ENCODE measurements around the gene SLC35A2.

Gene SLC35A2

DNA sequence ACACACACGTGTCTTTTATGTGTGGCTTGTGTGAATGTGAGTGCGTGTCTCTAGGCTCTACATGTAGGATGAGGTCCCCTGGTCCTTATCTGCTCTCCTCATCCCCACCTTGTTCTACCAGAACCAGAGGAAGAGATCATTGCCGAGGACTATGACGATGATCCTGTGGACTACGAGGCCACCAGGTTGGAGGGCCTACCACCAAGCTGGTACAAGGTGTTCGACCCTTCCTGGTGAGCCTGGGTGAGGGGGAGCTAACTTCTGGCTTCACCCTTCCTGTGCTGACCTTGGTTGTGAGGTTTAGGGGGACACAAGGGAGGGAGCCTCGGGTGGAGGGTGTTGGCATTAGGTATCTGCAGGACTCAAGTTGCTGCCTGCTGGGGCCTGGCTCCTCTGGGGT, 10.4 kb downstream of the SLC35A2 start:
- no peak for DNase-seq (ENCODE audit: extremely low read depth, low read depth)
- TF ChIP-seq, protein P1, sequence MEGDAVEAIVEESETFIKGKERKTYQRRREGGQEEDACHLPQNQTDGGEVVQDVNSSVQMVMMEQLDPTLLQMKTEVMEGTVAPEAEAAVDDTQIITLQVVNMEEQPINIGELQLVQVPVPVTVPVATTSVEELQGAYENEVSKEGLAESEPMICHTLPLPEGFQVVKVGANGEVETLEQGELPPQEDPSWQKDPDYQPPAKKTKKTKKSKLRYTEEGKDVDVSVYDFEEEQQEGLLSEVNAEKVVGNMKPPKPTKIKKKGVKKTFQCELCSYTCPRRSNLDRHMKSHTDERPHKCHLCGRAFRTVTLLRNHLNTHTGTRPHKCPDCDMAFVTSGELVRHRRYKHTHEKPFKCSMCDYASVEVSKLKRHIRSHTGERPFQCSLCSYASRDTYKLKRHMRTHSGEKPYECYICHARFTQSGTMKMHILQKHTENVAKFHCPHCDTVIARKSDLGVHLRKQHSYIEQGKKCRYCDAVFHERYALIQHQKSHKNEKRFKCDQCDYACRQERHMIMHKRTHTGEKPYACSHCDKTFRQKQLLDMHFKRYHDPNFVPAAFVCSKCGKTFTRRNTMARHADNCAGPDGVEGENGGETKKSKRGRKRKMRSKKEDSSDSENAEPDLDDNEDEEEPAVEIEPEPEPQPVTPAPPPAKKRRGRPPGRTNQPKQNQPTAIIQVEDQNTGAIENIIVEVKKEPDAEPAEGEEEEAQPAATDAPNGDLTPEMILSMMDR (IDR thresholded peaks at IDR 0.05; ENCODE audit: low read depth, low read length): no peak

DNA sequence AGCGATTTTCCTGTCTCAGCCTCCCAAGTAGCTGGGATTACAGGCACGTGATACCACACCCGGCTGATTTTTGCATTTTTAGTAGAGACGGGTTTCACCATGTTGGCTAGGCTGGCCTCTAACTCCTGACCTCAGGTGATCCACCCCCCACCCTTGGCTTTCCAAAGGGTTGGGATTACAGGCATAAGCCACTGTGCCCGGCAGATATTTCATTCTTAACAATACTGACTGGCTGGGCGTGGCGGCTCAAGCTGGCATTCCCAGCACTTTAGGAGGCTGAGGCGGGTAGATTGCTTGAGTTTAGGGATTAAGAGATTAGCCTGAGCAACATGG, 12.4 kb downstream of the SLC35A2 start:
- TF ChIP-seq, protein P1 (IDR thresholded peaks at IDR 0.05; ENCODE audit: low read depth, low read length): no peak
- no peak for DNase-seq (ENCODE audit: extremely low read depth, low read depth)

DNA sequence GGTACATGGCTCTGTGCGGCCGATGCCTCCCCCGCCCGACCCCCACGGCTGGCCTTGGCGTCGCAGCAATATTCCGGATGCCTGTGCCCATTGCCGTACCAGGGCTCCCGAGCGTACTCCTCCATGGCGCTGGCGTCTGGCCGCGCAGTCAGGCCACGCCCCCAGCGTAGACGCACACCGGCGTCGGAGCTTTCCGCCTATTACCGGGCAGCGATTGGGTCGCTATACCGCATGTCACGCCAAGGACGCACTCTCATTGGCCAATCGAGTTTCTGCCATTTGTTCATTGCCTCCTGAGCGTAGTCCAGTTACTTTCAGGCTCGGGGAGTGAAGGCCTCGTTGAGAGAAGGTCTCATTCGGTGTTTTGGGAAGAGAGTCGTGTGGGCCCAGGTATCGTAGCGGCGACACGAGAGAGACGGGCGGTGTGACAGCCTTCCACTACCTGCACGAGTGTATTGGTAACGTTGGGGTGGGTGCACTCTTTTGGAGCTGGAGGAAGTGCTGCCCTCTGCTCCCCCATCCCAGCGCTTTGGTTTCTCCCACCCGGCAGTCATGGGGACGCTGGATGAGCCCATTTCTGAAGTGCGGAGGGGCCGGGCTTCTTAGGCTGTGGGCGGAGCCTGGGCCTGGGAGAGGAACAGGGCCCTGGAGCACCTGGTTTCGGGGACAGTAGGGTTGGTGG, 13.7 kb downstream of the SLC35A2 start, which contains the start of the genes PQBP1 and TIMM17B:
TSS of gene PQBP1 (plus strand) at position 306 of the 682 bp plus-strand sequence. CDS start 580 bp downstream, outside the sequence.
TSS of gene TIMM17B (minus strand) at position 144 of the 682 bp plus-strand sequence. CDS start at position 125, 19 bp downstream.
- TF ChIP-seq, protein P1 (IDR thresholded peaks at IDR 0.05; ENCODE audit: low read depth, low read length): no peak
- DNase-seq (ENCODE audit: extremely low read depth, low read depth): peak; percentile 86

DNA sequence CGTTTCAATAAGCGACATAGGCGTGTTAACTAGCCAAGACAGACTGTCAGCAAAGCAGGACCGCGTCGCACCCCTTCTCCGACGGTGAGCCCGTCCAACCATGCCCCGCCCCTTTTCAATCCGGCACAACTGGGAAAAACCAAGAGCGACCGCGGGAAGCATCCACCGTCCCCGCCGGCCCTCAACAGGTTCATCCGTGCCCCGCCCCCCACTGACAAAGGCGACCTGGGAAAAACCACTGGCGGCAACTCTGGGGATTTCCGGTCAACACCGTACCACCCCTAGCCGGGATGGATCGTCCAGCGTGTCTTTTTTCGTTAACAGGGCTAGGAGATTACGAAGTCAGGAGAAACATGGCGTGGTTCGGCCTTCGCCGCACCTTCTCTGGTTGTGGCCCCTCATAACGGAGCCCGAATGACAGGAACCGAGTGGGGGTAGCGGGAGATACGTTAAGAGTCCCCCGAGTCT, 14.3 kb downstream of the SLC35A2 start:
- TF ChIP-seq, protein P1 (IDR thresholded peaks at IDR 0.05; ENCODE audit: low read depth, low read length): no peak
- no peak for DNase-seq (ENCODE audit: extremely low read depth, low read depth)

DNA sequence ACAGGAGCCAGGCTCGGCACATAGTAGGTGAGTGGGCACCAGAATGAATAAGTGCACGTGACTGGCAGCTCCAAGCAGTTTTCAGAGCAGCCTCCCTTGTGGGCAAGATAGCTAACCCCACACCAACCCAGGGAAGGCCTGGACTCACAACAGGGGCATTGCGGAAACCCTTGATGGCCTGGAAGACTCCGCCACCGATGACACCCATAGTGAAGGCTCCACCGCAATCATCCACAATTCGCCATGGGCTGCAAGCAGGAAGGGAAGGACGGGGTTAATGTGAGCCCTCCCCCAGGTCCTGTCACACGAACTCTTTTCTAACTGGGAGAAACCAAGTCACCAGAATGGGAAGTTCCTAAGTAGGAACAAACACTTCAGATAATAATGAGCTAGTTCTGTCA, 14.8 kb downstream of the SLC35A2 start:
- DNase-seq (ENCODE audit: extremely low read depth, low read depth): no peak
- TF ChIP-seq, protein P1 (IDR thresholded peaks at IDR 0.05; ENCODE audit: low read depth, low read length): no peak

DNA sequence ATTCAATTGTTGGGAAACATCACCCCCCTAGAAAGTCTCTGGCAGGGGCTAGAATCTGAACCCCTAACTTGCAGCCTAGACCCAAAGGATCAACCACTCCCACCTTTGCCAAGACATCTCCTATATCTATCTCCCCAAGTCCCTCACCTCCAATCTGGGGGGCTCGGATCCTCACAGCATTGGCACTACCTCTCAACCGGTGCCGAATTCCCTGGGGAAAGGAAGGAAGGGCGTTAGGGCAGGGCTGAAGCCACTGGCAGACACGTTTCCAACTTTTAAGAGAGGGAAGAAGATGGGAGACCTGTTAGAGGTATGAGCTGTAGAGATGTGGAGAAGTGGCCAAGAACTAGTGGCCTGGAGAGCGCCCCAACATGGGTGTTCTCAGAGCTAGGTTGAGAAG, 16.6 kb downstream of the SLC35A2 start:
- no peak for DNase-seq (ENCODE audit: extremely low read depth, low read depth)
- TF ChIP-seq, protein P1 (IDR thresholded peaks at IDR 0.05; ENCODE audit: low read depth, low read length): no peak

DNA sequence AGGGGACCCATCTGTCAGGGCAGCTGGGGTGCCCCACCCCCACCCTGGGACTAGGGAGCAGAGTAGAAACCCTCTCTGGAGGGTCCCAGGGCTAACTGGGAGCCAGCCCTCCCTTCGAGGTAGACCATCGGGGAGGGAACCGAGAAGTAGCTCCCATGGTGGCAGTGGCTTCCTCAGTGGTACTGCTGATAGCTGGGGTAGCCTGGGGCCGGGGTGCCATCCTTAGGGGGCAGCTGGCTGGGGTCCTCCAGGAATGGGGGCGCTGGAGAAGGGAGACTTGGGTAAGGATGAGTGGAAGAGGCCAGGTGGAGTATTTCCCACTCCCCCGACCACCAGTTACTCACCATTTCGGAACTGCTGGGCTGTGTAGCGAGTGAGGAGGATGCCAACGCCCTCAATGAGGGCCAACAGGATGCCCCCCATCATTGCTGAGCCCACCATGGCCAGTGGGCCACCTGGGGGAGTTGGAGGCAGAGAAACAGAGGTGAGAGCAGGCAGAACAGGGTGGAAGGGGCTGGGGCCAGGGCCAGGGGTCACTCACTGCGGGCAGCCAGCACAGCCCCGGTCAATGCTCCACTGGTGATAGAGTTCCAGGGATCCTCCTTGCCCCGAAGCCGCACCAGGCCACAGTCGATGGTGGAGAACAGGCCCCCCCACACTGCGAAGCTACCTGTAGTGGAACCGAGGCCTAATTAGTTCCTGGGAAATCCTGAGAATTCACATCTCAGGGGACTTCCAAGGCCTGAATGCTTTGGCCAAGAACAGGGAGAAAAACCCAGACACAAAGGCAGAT, 17.7 kb downstream of the SLC35A2 start:
- no peak for DNase-seq (ENCODE audit: extremely low read depth, low read depth)
- TF ChIP-seq, protein P1 (IDR thresholded peaks at IDR 0.05; ENCODE audit: low read depth, low read length): no peak
